Dedifferentiated amniotic fluid mesenchymal stem cell (primary cell): ENCODE measurements around the gene A4GALT.
"Not testable (repeated sequence)": the region's sequence is repeated elsewhere in the genome, so short reads cannot be mapped to it uniquely, and the experiment has no call there.

ENCODE experiments used
- DNase-seq: peaks from one replicate; pipeline ENCODE4 v3.0.0-alpha.2; 2016; ENCODE audit errors: extremely low spot score

A4GALT gene

DNA sequence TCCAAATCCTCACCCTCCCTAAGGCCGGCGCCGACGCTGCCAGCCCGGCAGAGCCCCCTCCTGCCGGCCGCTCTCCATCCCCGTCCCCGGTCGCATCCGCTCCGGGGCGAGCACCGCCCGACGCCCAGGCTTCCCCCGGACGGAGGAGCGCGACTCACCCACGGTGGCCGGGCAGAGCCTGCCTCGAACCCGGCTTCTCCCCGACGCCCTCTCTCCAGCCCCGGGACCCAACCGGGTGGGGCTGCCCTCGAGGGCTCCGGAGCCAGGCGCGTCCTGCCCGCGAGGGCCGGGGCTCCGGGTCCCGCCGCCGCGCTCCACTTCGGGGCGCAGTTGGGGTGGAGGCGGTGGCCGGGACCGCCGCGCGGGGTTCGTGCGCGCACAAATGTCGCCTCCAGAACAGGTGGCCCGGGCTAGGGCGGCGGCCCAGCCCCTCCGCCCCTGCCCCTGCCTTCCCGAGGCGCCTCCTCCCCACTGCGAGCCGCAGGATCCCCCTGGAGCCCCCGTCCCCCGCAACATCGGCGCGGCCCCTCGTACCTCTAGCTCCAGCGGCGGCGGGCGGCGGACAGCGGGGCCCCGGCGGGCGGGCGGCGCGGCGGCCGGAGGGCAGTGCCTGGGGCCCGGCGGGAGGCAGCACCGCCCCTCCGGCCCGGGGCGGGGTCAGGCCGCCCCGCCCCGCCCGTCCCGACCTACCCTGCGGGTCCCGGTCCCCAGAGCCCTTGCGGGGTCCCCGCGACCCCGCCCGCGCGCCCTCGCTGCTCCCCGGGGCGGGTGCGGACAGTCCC lies at the start of gene A4GALT:
A4GALT (minus strand) TSS at position 608 of the 782 bp plus-strand sequence. CDS start 26,919 bp downstream, outside the sequence.
- DNase-seq = no peak

- no peak for DNase-seq
Measured at GRCh38 chr22:42770448-42770726, 49.7 kb upstream of the A4GALT start.

DNA sequence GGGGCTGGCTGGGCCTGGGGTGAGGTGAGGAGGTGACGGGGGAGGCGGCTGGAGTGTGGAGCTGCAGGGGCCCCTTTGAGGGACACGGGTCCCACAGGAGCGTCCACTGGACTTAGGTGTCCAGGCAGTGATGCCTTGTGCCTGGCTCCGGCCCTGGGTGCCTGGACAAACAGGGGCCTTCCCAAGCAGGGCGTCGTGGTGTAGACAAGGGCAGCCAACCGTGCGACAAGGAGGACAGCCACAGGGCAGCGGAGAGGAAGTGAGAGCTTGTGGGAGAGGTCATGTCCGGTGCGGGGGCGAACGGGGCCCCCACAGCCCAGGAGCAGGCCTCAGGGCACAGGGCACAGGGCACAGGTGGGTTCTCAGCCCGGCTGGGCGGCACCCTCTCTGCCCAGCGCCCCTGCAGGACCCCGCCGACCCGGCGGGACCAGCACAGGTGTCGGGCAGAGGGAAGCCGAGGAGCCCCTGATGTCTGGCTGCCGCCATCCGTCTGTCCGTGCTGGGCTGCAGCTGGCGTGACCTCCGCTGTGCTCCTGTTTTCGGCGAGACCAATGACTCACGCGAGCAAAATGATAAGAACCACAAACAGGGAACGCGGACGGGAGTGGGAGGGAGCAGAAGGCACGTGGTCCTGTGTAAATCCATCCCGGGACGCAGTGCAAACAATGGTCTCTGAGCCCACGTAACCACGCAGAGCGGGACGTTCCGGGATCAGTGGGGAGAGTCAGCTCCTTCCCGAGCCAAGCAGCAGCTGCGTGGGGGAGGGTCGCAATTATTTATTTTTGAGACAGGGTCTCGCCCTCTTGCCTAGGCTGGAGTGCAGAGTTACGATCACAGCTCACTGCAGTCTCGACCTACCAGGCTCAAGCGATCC lies 49.1 kb upstream of the A4GALT start:
- no peak for DNase-seq

GRCh38 chr22:42769238-42769573 lies 48.5 kb upstream of the A4GALT start:
- no peak for DNase-seq

- no peak for DNase-seq
Measured at GRCh38 chr22:42768385-42769035, 47.8 kb upstream of the A4GALT start.

DNA sequence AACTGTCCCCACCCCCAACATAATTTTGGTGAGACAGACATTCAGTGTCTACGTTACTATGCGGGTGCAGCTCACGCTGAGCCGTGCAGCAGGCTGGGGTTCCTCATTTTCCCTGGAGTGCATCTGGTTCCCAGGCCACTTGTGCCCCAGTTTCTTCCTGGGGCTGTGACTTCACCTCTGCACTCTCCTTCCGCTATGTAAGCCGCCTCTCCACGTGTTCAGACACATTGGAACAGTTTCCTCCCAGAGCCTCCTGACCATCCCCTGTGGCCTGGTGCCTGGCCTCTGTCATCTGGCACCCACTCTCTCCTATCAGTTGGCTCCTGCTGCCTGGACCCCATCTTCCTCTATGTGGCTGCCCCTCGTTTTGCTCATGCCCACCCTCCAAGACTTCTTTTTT lies 46.2 kb upstream of the A4GALT start:
- DNase-seq = no peak

DNA sequence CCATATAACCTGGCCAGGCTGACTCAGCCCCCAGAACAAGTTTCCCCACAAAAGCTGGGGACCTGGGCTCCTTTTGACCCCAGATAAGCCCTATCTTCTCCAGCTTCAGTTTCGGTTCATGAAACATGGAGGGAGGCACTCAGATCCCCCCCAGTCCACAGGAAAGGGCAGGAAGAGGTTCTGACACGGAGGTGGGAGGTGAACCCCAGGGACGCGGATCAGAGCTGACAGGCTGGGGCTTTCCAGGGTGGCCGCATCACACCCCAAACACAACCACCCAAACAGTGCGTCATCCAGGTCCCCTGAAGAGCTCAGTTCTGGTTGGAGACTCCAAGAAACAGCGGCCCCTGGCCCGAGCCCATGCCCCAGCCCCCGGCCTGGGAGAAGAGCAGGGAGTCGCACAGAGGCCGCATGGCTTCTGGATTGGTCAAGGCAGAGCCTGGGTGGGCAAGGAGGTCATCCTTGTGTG lies 44.3 kb upstream of the A4GALT start:
- no peak for DNase-seq

DNA sequence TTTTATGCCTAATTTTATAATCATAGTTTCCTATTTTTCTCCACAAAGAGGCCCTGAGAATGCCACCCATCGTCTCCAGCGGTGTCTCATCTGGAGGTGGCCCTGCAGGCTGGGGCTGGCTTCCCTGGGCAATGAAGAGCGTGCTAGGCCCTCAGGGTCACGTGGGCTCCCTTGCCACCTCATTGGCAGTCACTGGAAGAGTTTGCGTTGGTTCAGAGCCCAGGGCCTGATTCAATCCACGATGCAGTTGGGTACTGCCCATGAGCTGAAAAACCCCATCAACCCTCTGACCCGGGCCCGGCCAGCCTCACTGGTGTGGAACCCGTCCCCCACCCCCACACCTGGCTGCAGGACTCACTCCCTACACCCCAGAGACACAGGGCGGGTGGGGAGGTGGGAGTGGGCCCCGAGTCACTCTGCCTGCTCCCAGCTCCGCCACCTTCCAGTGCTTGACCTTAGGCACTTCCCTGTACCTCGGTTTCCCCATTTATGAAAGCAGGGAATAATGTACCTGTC lies 43.4 kb upstream of the A4GALT start:
- no peak for DNase-seq

GRCh38 chr22:42760806-42761565 lies 40.3 kb upstream of the A4GALT start:
- no peak for DNase-seq

DNA sequence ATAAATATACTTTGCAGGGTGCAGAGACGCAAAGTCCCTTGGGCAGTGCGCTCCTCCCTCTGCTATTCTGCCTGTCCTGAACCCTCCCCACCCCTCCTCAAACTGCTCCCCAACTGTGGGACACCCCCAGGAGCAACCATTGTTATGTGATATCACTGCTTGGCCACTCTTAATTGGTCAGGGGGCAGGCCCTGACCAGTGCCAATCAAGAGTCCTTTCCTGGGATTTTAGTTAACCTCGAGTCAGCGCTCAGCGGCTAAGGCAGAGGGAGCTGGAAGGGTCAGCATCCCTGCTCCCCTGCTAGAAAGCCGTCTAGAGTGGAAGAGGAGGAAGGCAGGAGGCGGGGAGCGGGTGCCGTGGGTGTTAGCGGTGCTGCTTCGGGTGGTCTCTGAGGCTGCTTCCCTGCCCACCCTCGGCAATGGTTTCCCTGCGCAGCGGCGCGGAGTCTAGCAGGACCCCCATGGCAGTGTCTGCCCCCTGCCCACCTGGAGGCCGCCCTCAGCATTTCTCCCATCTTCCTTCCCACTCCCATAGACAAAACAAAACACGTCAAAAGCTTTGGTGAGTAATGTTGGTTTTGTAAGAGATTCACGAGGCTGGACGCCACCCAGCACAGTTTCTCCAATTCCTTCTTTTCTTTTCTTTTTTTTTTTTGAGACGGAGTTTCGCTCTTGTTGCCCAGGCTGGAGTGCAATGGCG lies 38.4 kb upstream of the A4GALT start:
- DNase-seq = no peak

- peak; percentile 30 for DNase-seq
Measured at GRCh38 chr22:42755553-42755952, 34.9 kb upstream of the A4GALT start.

DNA sequence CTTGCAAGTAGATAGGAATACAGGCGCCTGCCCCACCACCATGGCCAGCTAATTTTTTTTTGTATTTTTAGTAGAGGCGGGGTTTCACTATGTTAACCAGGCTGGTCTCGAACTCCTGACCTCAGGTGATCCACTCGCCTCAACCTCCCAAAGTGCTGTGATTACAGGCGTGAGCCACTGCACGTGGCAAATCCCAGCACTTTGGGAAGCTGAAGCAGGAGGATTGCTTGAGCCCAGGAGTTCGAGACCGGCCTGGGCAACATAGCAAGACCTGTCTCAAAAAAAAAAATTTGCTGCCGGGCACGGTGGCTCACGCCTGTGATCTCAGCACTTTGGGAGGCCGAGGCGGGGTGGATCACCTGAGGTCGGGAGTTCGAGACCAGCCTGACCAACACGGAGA lies 34.5 kb upstream of the A4GALT start:
- DNase-seq = not testable (repeated sequence)

DNA sequence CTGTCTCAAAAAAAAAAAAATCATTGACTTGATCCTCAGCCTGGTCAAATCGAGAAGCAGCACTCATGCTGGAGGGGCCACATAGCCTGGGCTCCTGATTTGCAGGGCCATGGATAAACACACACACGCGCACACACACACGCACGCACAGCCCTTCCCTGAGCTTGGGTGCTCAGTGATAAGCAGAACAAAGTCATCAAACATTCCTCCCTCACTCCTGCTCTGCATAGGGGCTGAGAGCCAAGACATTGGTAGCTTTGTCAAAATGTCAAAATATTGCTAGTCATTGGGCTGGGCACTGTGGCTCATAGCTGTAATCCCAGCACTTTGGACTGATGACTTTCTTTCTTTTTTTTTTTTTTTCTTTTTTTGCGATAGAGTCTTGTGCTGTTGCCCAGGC lies 34.0 kb upstream of the A4GALT start:
- DNase-seq = no peak

- no peak for DNase-seq
Measured at GRCh38 chr22:42752912-42753311, 32.2 kb upstream of the A4GALT start.

- no peak for DNase-seq
Measured at GRCh38 chr22:42752230-42752746, 31.6 kb upstream of the A4GALT start.

GRCh38 chr22:42750421-42750820 lies 29.8 kb upstream of the A4GALT start:
- not testable (repeated sequence) for DNase-seq

DNA sequence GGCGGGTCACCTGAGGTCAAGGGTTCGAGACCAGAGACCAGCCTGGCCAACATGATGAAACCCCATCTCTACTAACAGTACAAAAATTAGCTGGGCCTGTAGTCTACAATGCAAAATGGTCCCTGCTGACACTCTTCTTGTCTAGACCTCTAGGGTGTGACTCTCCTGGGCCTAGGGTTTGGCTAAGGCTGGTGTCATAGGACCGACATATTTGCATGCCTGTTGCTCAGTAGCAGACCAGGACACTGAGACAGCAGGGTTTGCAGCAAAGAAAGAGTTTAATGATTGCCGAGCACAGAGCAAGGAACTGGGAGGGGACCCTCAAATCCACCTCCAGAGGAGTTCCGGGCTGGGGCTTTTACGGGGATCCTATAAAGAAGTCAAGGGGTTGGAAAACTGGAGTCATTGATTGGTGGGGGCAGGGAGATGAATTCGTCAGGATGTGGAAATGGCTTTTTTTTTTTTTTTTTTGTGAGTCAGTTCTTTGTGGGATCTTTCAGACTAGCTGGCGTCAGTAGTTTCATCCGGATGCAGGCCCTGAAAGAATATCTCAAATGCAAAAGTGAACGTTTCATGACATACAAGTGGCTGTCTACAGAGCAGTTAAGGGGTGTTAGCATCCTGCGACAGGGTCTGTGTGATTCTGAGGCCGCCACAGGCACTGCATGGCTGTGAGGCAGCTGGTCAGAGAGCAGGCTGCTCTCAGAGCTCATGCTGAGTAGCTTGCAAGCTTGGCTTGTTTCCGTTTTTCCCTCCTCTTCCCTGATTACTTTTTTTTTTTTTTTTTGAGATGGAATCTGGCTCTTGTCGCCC lies 27.2 kb upstream of the A4GALT start:
- no peak for DNase-seq

DNA sequence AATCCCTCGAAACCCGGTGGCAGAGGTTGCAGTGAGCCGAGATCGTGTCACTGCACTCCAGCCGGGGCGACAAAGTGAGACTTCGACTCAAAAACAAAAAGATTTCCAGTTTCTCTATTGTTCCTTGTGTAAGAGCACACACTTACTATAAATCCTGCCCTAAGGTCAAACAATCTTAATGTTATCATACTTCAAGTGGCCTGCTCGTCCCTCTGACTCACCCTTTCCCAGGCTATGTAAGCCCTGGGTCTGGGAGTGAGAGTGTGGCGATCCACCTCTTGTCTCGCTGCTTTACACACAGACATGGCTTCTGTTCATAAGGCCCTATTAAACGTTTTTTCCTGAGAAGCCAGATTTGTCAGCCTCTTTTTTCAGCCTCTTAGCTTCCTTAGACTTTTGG lies 24.4 kb upstream of the A4GALT start:
- no peak for DNase-seq

DNA sequence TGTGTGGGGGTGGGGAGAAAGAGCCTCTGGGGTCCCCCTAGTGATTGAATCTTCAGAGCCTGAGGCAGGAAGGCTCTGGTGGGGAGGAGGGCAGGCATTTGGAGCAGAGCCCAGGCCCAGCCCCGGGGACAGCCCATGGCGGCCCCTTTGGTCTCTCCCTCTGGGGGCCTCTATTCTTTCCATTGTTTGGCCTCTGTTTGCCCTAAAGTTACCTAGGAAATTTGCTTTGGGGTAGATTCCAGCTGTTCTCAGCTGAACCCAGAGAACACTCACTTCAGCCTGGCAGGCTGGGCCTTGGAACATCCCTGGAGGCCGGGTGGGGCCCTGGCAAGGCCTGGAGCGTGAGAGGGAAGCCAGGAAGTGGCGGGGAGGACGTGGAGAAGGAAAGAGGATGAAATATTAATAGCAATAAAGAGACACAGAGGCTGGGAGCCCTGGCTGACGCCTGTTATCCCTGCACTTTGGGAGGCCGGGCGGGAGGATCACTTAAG lies 22.9 kb upstream of the A4GALT start:
- peak; percentile 80 for DNase-seq

DNA sequence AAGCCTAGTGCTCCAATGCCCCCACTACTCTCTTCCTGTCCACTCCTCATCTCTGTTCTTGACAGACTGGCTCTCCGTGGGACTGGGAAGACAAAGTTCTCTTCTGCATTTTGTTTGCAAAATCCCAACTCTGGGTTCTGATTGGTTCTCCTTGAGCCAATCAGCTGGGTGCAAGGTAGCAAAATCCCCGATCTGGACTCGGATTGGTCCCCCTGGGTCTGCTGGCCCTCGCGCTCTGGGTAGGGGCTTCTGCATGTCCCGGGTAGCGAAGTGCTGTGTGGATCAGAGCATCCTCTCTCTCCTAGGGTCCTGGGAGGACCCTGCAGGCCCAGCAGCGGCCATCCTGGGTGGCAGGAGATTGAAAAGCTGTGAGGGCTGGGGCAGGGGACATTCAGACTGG lies 22.3 kb upstream of the A4GALT start:
- no peak for DNase-seq
